ENCODE data around the gene ARMS2.

Gene ARMS2

DNA sequence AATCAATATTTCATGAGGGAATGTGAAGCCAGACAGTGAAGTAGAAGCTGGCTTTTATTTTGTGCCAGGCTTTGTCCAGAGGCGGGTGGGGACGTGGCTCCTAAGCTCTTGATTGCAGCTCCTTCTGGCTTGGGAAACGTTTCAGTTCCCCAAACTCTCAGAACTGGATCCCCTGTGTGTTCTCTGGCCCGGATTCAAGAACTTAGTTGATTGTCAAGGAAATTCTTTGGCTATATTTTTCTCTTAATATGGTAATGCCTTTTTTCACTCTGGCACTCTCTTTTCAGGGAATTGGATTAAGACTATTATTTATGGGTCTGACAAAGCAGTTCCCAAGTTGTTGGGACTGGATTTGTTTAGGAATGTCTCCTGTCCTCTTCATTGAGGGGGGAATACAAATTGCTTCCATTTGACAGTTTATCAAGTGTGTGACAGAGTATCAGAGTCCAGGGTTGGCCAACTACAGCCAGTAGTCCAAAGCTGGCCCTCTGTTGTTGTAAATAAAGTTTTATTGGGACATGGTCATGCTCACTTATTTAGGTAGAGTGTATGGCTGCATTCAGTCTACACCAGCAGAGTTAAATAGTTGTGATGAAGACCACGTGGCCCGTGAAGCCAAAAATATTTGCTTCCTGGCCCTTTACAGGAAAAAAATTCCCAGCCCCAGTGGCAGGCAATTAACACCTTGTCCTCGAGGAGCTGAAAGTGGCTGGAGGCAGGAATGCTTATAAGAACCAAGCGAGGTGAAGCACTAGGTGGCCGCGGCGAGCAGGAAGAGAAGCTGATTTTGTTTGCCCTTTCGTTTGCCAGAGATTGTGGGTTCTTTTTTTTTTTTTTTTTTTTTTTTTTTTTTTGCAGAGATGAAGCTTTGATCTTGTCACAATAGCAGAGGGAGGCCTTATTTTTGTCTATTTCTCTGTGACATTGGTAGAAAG, 41.2 kb downstream of the ARMS2 start:
- DNase-seq = no peak

DNA sequence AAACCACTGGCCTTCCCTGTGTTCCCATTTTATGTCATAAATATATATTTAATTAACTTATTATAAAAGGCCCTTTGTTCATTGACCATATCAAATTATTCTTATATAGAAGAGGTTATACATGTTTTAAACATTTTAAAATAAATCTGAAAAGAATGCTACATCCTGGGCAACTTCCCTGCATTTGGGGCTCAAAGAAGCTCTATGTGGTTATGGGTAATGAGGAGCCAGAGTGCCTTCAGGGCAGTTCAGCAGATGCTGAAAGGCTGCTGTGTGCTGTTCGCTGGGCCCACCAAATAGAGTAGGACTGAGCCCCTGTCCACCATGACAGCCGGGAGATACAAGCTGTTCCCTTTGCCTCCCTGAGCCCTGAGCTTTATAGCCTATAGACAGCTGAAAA, 42.8 kb downstream of the ARMS2 start:
- DNase-seq = no peak

GRCh38 chr10:122498521-122498920, 44.1 kb downstream of the ARMS2 start:
- no peak for DNase-seq

DNA sequence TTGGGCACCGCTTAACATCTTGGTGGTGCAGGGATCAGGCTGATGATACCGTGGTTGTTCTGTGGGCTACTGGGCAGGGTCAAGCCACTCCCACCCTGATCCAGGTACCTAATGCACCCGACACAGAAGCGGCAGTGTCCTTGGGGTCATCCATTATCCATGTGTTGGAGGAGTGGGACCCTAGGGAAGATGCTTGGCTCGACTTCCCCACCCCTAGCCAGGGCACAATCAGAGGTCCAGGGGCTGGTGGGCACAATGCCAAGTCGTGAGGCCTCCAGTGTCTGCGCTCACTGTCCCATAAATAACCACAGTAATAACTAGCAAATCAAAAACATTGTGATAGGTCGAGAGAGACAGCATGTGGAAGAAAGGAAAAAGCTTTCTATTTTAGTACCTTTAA, 44.6 kb downstream of the ARMS2 start:
- no peak for DNase-seq

- no peak for DNase-seq
Measured at GRCh38 chr10:122499491-122499941, 45.1 kb downstream of the ARMS2 start.

DNA sequence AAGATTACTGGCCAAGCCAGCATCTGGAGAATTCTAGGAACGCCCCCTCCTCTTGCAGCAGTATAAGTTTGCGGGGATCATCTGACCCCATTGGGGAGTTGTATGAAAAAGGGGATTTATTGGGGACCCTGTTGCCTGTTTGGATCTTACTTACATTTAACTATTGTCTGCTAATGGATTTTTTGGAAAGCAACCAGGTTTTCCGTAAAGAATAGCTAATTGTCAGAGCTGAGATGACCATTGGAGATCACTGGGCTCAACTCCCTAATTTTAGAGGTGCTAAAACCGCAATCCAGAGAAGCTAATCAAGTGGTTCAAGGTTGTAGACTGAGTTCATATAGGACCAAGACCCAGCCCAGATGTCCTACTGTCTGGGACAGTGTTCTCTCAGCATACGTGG, 45.7 kb downstream of the ARMS2 start:
- DNase-seq = no peak

DNA sequence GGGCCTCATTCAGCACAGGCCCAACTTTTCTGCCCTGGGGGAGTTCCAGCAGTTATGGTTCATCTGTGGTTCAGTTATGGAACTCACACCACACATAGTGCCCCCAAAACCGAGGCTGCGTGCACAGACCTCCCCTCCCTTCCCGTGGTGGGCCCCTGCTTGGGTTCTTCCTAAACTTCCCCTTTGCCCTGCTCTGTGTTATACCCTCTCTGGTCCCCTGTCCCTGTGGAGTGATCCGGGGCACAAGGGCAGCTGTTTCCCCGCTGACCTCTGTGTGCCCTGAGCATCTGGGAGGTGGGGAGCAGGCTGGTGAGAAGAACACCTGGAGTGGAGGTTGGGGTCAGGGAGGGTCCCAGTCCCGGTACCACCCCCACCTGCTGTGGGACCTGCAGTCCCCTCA, 46.3 kb downstream of the ARMS2 start:
- DNase-seq = no peak

DNA sequence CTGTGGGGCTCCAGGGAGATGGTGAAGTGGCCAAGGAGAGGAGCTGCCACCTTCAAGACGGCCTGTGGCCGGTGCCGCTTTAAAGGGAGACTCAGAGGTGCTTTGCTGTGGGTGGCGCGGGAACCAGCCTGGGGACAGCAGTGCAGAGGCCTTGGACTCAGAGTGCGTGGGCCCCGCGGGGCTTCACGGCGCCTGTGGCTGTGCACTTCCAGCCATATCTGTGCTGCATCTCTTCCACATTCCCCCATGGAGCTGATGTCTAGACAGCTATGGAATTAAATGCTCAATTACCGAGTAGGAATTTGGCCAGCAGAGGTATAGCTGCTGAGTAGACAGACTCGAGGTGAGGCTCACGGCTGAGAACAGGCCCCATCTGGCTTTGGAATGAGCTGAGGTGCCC, 48.6 kb downstream of the ARMS2 start:
- DNase-seq = no peak

DNA sequence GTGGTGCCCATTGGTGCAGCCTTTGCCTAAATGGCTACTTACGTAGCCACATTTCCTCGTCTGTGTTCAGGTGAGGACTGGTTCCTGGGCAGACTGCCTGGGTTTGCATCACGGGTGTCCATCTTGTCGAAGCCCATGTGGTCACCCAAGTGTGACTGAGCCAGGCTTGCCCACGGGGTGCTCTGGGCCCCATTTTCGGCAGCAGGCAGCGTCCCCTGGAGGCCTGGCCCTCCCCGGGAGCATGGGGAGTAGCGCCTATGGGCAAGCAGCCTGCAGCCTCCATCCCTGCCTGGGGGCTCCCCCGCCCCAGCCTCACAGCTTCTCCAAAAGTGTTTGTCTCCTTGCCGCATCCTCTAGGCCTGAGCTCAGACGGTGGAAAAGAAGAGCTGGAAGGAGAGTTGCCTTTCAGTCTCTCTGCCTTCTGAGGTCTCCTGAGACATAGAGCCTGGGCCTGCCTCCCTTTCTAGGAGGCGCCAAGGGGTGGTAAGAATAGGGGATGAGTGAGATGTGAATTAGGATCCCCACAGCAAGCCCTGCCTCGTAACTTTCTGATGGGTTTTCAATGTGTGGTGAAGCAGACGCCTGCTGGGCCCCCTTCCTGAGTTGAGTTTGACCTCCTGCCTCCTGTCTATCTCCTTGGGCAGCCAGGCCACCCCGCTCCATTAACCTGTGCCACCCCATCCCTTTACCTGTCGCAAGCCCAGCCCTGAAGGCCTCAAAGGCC, 49.6 kb downstream of the ARMS2 start:
- DNase-seq = no peak

- DNase-seq = no peak
Measured at GRCh38 chr10:122504610-122504950, 50.1 kb downstream of the ARMS2 start.

GRCh38 chr10:122505011-122505410, 50.6 kb downstream of the ARMS2 start:
- no peak for DNase-seq

DNA sequence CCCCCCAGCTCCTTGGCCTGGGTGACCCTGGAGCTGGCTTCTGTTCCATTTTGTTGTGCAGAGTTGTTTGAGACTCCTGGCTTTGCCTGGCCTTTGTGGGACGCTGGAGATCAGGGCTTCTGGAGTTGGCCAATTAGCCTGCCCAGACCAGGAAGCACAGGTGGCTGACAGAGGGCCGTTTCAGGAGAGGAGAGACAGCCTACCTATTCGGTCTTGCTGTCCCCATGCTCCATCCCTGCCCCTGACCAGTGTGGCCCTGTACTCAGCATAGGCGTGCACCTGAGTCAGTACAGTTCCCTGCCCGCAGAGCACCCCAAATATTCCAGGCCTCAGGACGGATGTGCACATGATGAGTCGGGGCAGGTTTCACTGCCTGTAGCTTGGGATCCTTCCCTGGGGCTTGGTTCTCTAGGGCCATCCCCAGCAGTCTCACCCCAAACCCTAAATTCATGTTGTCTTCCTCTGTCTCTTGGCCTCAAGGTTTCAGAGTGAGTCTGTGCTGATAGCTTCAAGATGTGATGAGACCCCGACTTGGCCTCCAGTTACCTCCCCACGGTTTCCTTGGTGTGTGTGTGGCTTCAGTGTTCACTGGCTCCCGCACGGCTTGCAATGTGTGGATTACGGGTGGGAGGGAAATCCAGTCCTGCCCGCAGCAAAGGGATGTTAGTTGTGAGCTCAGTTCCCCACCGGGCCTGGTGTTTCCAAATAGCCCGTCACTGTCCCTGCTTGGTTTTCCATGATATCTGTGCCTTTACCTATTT, 51.6 kb downstream of the ARMS2 start:
- no peak for DNase-seq

All from NCI-H526 (cell line).